ENCODE measurements around the gene TXNRD3. TPM values are rescaled to one million over a fixed set of nuclear protein-coding genes. Genes with fewer than 3 reads are reported as not detected.

TXNRD3 gene
- total and polyA plus RNA-seq, 12 donors, result 6.8 to 20.8 (median 10.6) TPM

GRCh38 chr3:126622694-126623093, 32.2 kb downstream of the TXNRD3 start:
- no peak overlapping the region for H3K4me3 ChIP-seq
- TF ChIP-seq CTCF (IDR thresholded peaks at IDR 0.05), result no peak
- TF ChIP-seq POLR2A (IDR thresholded peaks at IDR 0.05), result no peak
- no peak overlapping the region for H3K27ac ChIP-seq
- no peaks in the 10 kb centered on the region for H3K27me3 ChIP-seq
- H3K4me1 ChIP-seq (replicated peaks in 1 of 2), result no peaks in the 10 kb centered on the region
- WGBS, 4 donors, result 91 to 100% (median 98%) methylated on average over 1 of the region's 1 CpG
- H3K9me3 ChIP-seq (replicated peaks in 1 of 3), result no peaks in the 10 kb centered on the region
- H3K36me3 ChIP-seq (replicated peaks in 1 of 2), result no peaks in the 10 kb centered on the region
- no peak for DNase-seq
- intact Hi-C loops (cut with DNase I), result no loop called here

- Histone ChIP-seq H3K27ac (no peak overlapping the region), H3K4me1 (replicated peaks in 1 of 2) (no peaks in the 10 kb centered on the region), H3K36me3 (replicated peaks in 1 of 2) (no peaks in the 10 kb centered on the region), H3K9me3 (replicated peaks in 1 of 3) (no peaks in the 10 kb centered on the region), H3K27me3 (no peaks in the 10 kb centered on the region), H3K4me3 (no peak overlapping the region)
- intact Hi-C loops (cut with DNase I), result no loop called here
- WGBS, 4 donors, result 91 to 97% (median 93%) methylated on average over 2 of the region's 2 CpGs
- no peak for DNase-seq
- TF ChIP-seq CTCF (IDR thresholded peaks at IDR 0.05), result no peak
These were observed 33.1 kb downstream of the TXNRD3 start for GRCh38 chr3:126621627-126622345.

- DNase-seq, result no peak
- TF ChIP-seq CTCF (IDR thresholded peaks at IDR 0.05), result no peak
- no peak for TF ChIP-seq POLR2A (IDR thresholded peaks at IDR 0.05)
- 92 to 98% (median 94%) methylated on average over 1 of the region's 1 CpG for WGBS, 4 donors
- Histone ChIP-seq H3K27ac (no peak overlapping the region), H3K4me1 (replicated peaks in 1 of 2) (no peaks in the 10 kb centered on the region), H3K9me3 (replicated peaks in 1 of 3) (no peaks in the 10 kb centered on the region), H3K36me3 (replicated peaks in 1 of 2) (no peaks in the 10 kb centered on the region), H3K4me3 (no peak overlapping the region), H3K27me3 (no peaks in the 10 kb centered on the region)
- intact Hi-C loops (cut with DNase I), result no loop called here
These were observed 33.8 kb downstream of the TXNRD3 start for GRCh38 chr3:126621171-126621570.

- intact Hi-C loops (cut with DNase I), result no loop called here
- Histone ChIP-seq H3K27ac (no peak overlapping the region), H3K9me3 (replicated peaks in 1 of 3) (no peaks in the 10 kb centered on the region), H3K4me3 (no peak overlapping the region), H3K27me3 (no peaks in the 10 kb centered on the region), H3K36me3 (replicated peaks in 1 of 2) (no peaks in the 10 kb centered on the region), H3K4me1 (replicated peaks in 1 of 2) (no peaks in the 10 kb centered on the region)
- no peak for DNase-seq
- TF ChIP-seq POLR2A (IDR thresholded peaks at IDR 0.05) (no peak), CTCF (IDR thresholded peaks at IDR 0.05) (no peak)
- WGBS, 4 donors, result 92 to 97% (median 93%) methylated on average over 7 of the region's 7 CpGs
These were observed 34.2 kb downstream of the TXNRD3 start for GRCh38 chr3:126620738-126621137.

Data from adrenal gland (tissue), 12 donors.